CD8-positive, alpha-beta memory T cell (primary cell): Measurements from ENCODE around the gene TTYH3. TPM values are rescaled to one million over a fixed set of nuclear protein-coding genes. Genes with fewer than 3 reads are reported as not detected.

Experiments used
- CTCF ChIA-PET: fragments of 350-600 bp; sonication (Branson Sonifier 250); formaldehyde crosslinking; loops from one replicate; lab custom pipeline; 2021; ENCODE audit warnings: antibody characterized with exemption; lab: Charles Lee
- POLR2A ChIA-PET: fragments of 350-600 bp; sonication (Branson Sonifier 250); formaldehyde crosslinking; loops from one replicate; lab custom pipeline; 2021; ENCODE audit warnings: antibody characterized with exemption; lab: Charles Lee
- DNase-seq, 5 donors: peaks; one replicate each; pipeline versions ENCODE4 v3.0.0 to v3.0.0-alpha.2; 2020 to 2022; ENCODE audit warnings: mixed read lengths in 1 of 5
- H3K27ac ChIP-seq: one replicate; pipeline ENCODE4 v1.7.0; 2013; ENCODE audit warnings: low read depth, mild to moderate bottlenecking, low read length, moderate library complexity
- H3K27me3 ChIP-seq: 2 replicates; pipeline ENCODE4 v1.7.0; 2013; ENCODE audit warnings: low read length, mild to moderate bottlenecking; ENCODE audit not compliant: insufficient read depth, poor library complexity, severe bottlenecking
- H3K36me3 ChIP-seq: 2 replicates; pipeline ENCODE4 v1.7.0; 2013; ENCODE audit warnings: mild to moderate bottlenecking, low read length, moderate library complexity; ENCODE audit not compliant: insufficient read depth
- H3K4me1 ChIP-seq: 2 replicates; pipeline ENCODE4 v1.7.0; 2013; ENCODE audit warnings: mild to moderate bottlenecking, low read length, moderate library complexity; ENCODE audit not compliant: insufficient read depth
- H3K4me3 ChIP-seq: 2 replicates; pipeline ENCODE4 v1.7.0; 2013; ENCODE audit warnings: mild to moderate bottlenecking, low read length
- H3K9me3 ChIP-seq: 2 replicates; pipeline ENCODE4 v1.7.0; 2013; ENCODE audit warnings: mild to moderate bottlenecking, low read length
- H3K27ac Mint-ChIP-seq, 8 donors: one replicate each; pipeline ENCODE4 v1.8.0; 2020 to 2021; ENCODE audit warnings: mixed read lengths in 8 of 8, mild to moderate bottlenecking in 6 of 8, inconsistent platforms in 3 of 8, moderate library complexity in 3 of 8
- H3K27me3 Mint-ChIP-seq, 2 donors: one replicate each; pipeline ENCODE4 v1.8.0; 2020 to 2021; ENCODE audit warnings: mixed read lengths in 2 of 2, mild to moderate bottlenecking in 1 of 2, moderate library complexity in 1 of 2
- H3K36me3 Mint-ChIP-seq, 3 donors: one replicate each; pipeline ENCODE4 v1.8.0; 2020 to 2021; ENCODE audit warnings: mixed read lengths in 3 of 3, inconsistent platforms in 1 of 3, mild to moderate bottlenecking in 1 of 3
- H3K4me1 Mint-ChIP-seq, 3 donors: one replicate each; pipeline ENCODE4 v1.8.0; 2020 to 2021; ENCODE audit warnings: mixed read lengths in 3 of 3, inconsistent platforms in 1 of 3, mild to moderate bottlenecking in 1 of 3
- H3K4me3 Mint-ChIP-seq, 7 donors: one replicate each; pipeline ENCODE4 v1.8.0; 2020 to 2021; ENCODE audit warnings: mixed read lengths in 7 of 7, mild to moderate bottlenecking in 6 of 7, moderate library complexity in 4 of 7, inconsistent platforms in 2 of 7
- H3K9me3 Mint-ChIP-seq, 5 donors: one replicate each; pipeline ENCODE4 v1.8.0; 2020 to 2022; ENCODE audit warnings: mixed read lengths in 5 of 5, mild to moderate bottlenecking in 3 of 5, moderate library complexity in 2 of 5, inconsistent platforms in 1 of 5
- polyA plus RNA-seq: library from polyadenylated mRNA; unstranded; fragments of 300-500 nt; fragmentation: Illumina TruSeq; gene quantifications from one replicate; pipeline ENCODE4 v1.2.3, GENCODE V29; 2021
- total RNA-seq, 2 experiments: library from RNA; stranded (reverse); gene quantifications; one replicate each; pipeline ENCODE4 v1.2.3, GENCODE V29; 2021

The TTYH3 gene
- total and polyA plus RNA-seq, 3 experiments from 2014 or later = 2.1 to 22.2 (median 20.2) TPM

GRCh38 chr7:2610898-2611297 is 20.9 kb upstream of the TTYH3 start:
- Histone ChIP-seq H3K36me3 (no peaks in the 10 kb centered on the region), H3K9me3 (no peaks in the 10 kb centered on the region), H3K27ac (no peak overlapping the region), H3K27me3 (no peaks in the 10 kb centered on the region), H3K4me1 (peaks cover 4% of the 10 kb centered on the region), H3K4me3 (no peak overlapping the region)
- no peaks in the 10 kb centered on the region for H3K9me3 Mint-ChIP-seq
- no peak overlapping the region for H3K4me3 Mint-ChIP-seq
- H3K27ac Mint-ChIP-seq = no peak overlapping the region
- H3K4me1 Mint-ChIP-seq = peaks cover 3 to 9% (median 5%) of the 10 kb centered on the region in 3 donors
- ChIA-PET CTCF (no interaction called here), POLR2A (no interaction called here)
- DNase-seq = no peak
- no peaks in the 10 kb centered on the region for H3K36me3 Mint-ChIP-seq
- H3K27me3 Mint-ChIP-seq = no peaks in the 10 kb centered on the region

- Histone ChIP-seq H3K4me1 (peaks cover 4% of the 10 kb centered on the region), H3K4me3 (no peak overlapping the region), H3K27ac (no peak overlapping the region), H3K9me3 (no peaks in the 10 kb centered on the region), H3K36me3 (no peaks in the 10 kb centered on the region), H3K27me3 (no peaks in the 10 kb centered on the region)
- Mint-ChIP-seq H3K27ac (peak overlapping the region in 1 of 8 donors; percentile 50), H3K4me1 (peaks cover 3 to 9% (median 5%) of the 10 kb centered on the region in 3 donors), H3K4me3 (no peak overlapping the region), H3K9me3 (no peaks in the 10 kb centered on the region), H3K27me3 (no peaks in the 10 kb centered on the region), H3K36me3 (no peaks in the 10 kb centered on the region)
- no peak for DNase-seq
- ChIA-PET POLR2A (no interaction called here), CTCF (no interaction called here)
Observed at GRCh38 chr7:2611401-2611800, 20.4 kb upstream of the TTYH3 start.

- POLR2A ChIA-PET = no interaction called here
Observed at GRCh38 chr7:2611922-2612321, 19.9 kb upstream of the TTYH3 start.

GRCh38 chr7:2612445-2613097 is 19.2 kb upstream of the TTYH3 start:
- Mint-ChIP-seq H3K36me3 (no peaks in the 10 kb centered on the region), H3K4me3 (no peak overlapping the region), H3K9me3 (no peaks in the 10 kb centered on the region), H3K4me1 (peaks cover 3 to 8% (median 5%) of the 10 kb centered on the region in 3 donors), H3K27ac (no peak overlapping the region), H3K27me3 (no peaks in the 10 kb centered on the region)
- Histone ChIP-seq H3K27me3 (no peaks in the 10 kb centered on the region), H3K27ac (no peak overlapping the region), H3K4me3 (no peak overlapping the region), H3K9me3 (no peaks in the 10 kb centered on the region), H3K4me1 (peaks cover 4% of the 10 kb centered on the region), H3K36me3 (no peaks in the 10 kb centered on the region)
- ChIA-PET CTCF (interaction anchor here (0.9 kb wide), 1 partner anchor 144 kb away, joined by 3 read pairs; no protein-coding TSS in a partner anchor), POLR2A (interaction anchor here (0.5 kb wide), 1 partner anchor 24 kb away, joined by 3 read pairs; no protein-coding TSS in a partner anchor)
- DNase-seq = no peak

More at GRCh38 chr7:2611922-2612321, 19.9 kb upstream of the TTYH3 start:
- H3K36me3 Mint-ChIP-seq = no peaks in the 10 kb centered on the region
- no peaks in the 10 kb centered on the region for H3K27me3 ChIP-seq
- no peak overlapping the region for H3K27ac Mint-ChIP-seq
- H3K27me3 Mint-ChIP-seq = no peaks in the 10 kb centered on the region
- H3K4me1 ChIP-seq = peaks cover 4% of the 10 kb centered on the region
- DNase-seq = no peak
- no peak overlapping the region for H3K27ac ChIP-seq
- CTCF ChIA-PET = interaction anchor here (0.9 kb wide), 1 partner anchor 143 kb away, joined by 3 read pairs; no protein-coding TSS in a partner anchor
- peaks cover 3 to 9% (median 5%) of the 10 kb centered on the region in 3 donors for H3K4me1 Mint-ChIP-seq
- H3K9me3 Mint-ChIP-seq = no peaks in the 10 kb centered on the region
- no peak overlapping the region for H3K4me3 Mint-ChIP-seq
- H3K36me3 ChIP-seq = no peaks in the 10 kb centered on the region
- no peaks in the 10 kb centered on the region for H3K9me3 ChIP-seq
- no peak overlapping the region for H3K4me3 ChIP-seq

GRCh38 chr7:2613098-2613930 is 18.5 kb upstream of the TTYH3 start:
- Mint-ChIP-seq H3K27ac (peak overlapping the region in 3 of 8 donors; percentile 21 to 50 (median 23)), H3K27me3 (no peaks in the 10 kb centered on the region), H3K4me1 (peaks cover 3 to 5% (median 5%) of the 10 kb centered on the region in 3 donors), H3K9me3 (no peaks in the 10 kb centered on the region), H3K4me3 (no peak overlapping the region), H3K36me3 (no peaks in the 10 kb centered on the region)
- CTCF ChIA-PET = no interaction called here
- Histone ChIP-seq H3K36me3 (no peaks in the 10 kb centered on the region), H3K9me3 (no peaks in the 10 kb centered on the region), H3K27me3 (no peaks in the 10 kb centered on the region), H3K4me3 (no peak overlapping the region), H3K27ac (no peak overlapping the region), H3K4me1 (peaks cover 4% of the 10 kb centered on the region)
- no peak for DNase-seq
- POLR2A ChIA-PET = interaction anchor here (0.5 kb wide), 1 partner anchor 25 kb away, joined by 3 read pairs; no protein-coding TSS in a partner anchor

- no peak overlapping the region for H3K27ac ChIP-seq
- Mint-ChIP-seq H3K9me3 (no peaks in the 10 kb centered on the region), H3K27ac (no peak overlapping the region), H3K4me3 (no peak overlapping the region), H3K4me1 (peaks cover under 1% of the 10 kb centered on the region in 3 donors), H3K36me3 (no peaks in the 10 kb centered on the region), H3K27me3 (no peaks in the 10 kb centered on the region)
- ChIA-PET CTCF (no interaction called here), POLR2A (no interaction called here)
- no peaks in the 10 kb centered on the region for H3K4me1 ChIP-seq
- H3K4me3 ChIP-seq = no peak overlapping the region
- H3K27me3 ChIP-seq = no peaks in the 10 kb centered on the region
- H3K9me3 ChIP-seq = no peaks in the 10 kb centered on the region
- H3K36me3 ChIP-seq = no peaks in the 10 kb centered on the region
- DNase-seq = no peak
Observed at GRCh38 chr7:2613931-2614600, 17.7 kb upstream of the TTYH3 start.

- Mint-ChIP-seq H3K4me3 (no peak overlapping the region), H3K27ac (no peak overlapping the region)
- CTCF ChIA-PET = no interaction called here
Observed at GRCh38 chr7:2614631-2615330, 17.0 kb upstream of the TTYH3 start.

More at GRCh38 chr7:2614631-2615330, 17.0 kb upstream of the TTYH3 start:
- H3K9me3 Mint-ChIP-seq = no peaks in the 10 kb centered on the region
- Histone ChIP-seq H3K4me1 (no peaks in the 10 kb centered on the region), H3K4me3 (no peak overlapping the region), H3K9me3 (no peaks in the 10 kb centered on the region), H3K36me3 (no peaks in the 10 kb centered on the region), H3K27me3 (no peaks in the 10 kb centered on the region), H3K27ac (no peak overlapping the region)
- no peaks in the 10 kb centered on the region for H3K4me1 Mint-ChIP-seq
- H3K27me3 Mint-ChIP-seq = no peaks in the 10 kb centered on the region
- no peak for DNase-seq
- POLR2A ChIA-PET = no interaction called here
- H3K36me3 Mint-ChIP-seq = no peaks in the 10 kb centered on the region
